HG02884 (cell line): ENCODE data around the gene SDR42E2.
"Not testable (repeated sequence)": the region's sequence is repeated elsewhere in the genome, so short reads cannot be mapped to it uniquely, and the experiment has no call there.

Experiments
- ATAC-seq: cut with Tn5 transposase; IDR thresholded peaks from one replicate; pipeline ENCODE4 v1.9.1; 2021; ENCODE audit warnings: mild to moderate bottlenecking, moderate library complexity; ENCODE audit not compliant: unreplicated experiment

Gene SDR42E2

GRCh38 chr16:22161401-22161800, 905 bp upstream of the SDR42E2 start:
- ATAC-seq: no peak

GRCh38 chr16:22162656-22163009, 327 bp downstream of the SDR42E2 start:
- ATAC-seq: no peak

GRCh38 chr16:22163806-22164205, 1.5 kb downstream of the SDR42E2 start:
- ATAC-seq: no peak

- no peak for ATAC-seq
Observed at GRCh38 chr16:22164482-22164881, 2.2 kb downstream of the SDR42E2 start.

GRCh38 chr16:22165508-22166285, 3.4 kb downstream of the SDR42E2 start:
- ATAC-seq: no peak

- no peak for ATAC-seq
Observed at GRCh38 chr16:22171953-22172352, 9.6 kb downstream of the SDR42E2 start.

- not testable (repeated sequence) for ATAC-seq
Observed at GRCh38 chr16:22172642-22173041, 10.3 kb downstream of the SDR42E2 start.

GRCh38 chr16:22174642-22175041, 12.3 kb downstream of the SDR42E2 start:
- no peak for ATAC-seq

GRCh38 chr16:22177968-22178930, 15.9 kb downstream of the SDR42E2 start:
- ATAC-seq: no peak

- ATAC-seq: no peak
Observed at GRCh38 chr16:22181426-22181825, 19.1 kb downstream of the SDR42E2 start.

- ATAC-seq: no peak
Observed at GRCh38 chr16:22181843-22182242, 19.5 kb downstream of the SDR42E2 start.

- no peak for ATAC-seq
Observed at GRCh38 chr16:22183335-22183734, 21.0 kb downstream of the SDR42E2 start.

GRCh38 chr16:22183901-22184614, 21.8 kb downstream of the SDR42E2 start:
- ATAC-seq: no peak

GRCh38 chr16:22184615-22184968, 22.3 kb downstream of the SDR42E2 start:
- ATAC-seq: no peak

GRCh38 chr16:22186517-22186916, 24.2 kb downstream of the SDR42E2 start:
- no peak for ATAC-seq

GRCh38 chr16:22188267-22188594, 25.9 kb downstream of the SDR42E2 start:
- no peak for ATAC-seq

- ATAC-seq: no peak
Observed at GRCh38 chr16:22188595-22189442, 26.5 kb downstream of the SDR42E2 start.

GRCh38 chr16:22189473-22190080, 27.3 kb downstream of the SDR42E2 start:
- no peak for ATAC-seq

- ATAC-seq: peak; percentile 56
Observed at GRCh38 chr16:22190081-22190775, 27.9 kb downstream of the SDR42E2 start.
